Measurements from ENCODE around the gene PPARGC1A.

GRCh38 chr4:23779422-23779821 lies 110.4 kb downstream of the PPARGC1A start:
- TF ChIP-seq POLR2A (IDR thresholded peaks at IDR 0.05; ENCODE audit: low read length) (no peak), CTCF (IDR thresholded peaks at IDR 0.05) (no peak), CHD2 (IDR thresholded peaks at IDR 0.05; ENCODE audit: low read length, partially characterized antibody) (no peak)
